Caco-2 (cell line): ENCODE data around the gene PRSS22. TPM values are rescaled to one million over a fixed set of nuclear protein-coding genes. Genes with fewer than 3 reads are reported as not detected.

Experiments used
- BruUV-seq: library from RNA; stranded (reverse); fragments of 400-500 nt; replicated peaks from 2 replicates; lab custom pipeline; 2021; lab: Mats Ljungman, UMichigan
- CTCF ChIA-PET: fragments of 300-600 bp; sonication (Branson Sonifier 250); formaldehyde crosslinking; loops from one replicate; lab custom pipeline; 2022; ENCODE audit warnings: antibody characterized with exemption; lab: Charles Lee
- POLR2A ChIA-PET: fragments of 300-600 bp; sonication (Branson Sonifier 250); formaldehyde crosslinking; loops from one replicate; lab custom pipeline; 2022; ENCODE audit warnings: antibody characterized with exemption; lab: Charles Lee
- DNase-seq, 2 experiments: peaks; one replicate each; pipeline versions ENCODE4 v3.0.0 to v3.0.0-alpha.2; 2020 to 2022
- H3K27me3 ChIP-seq: replicated peaks from 2 replicates; pipeline ENCODE4 v1.6.0; 2011; ENCODE audit warnings: low read length; ENCODE audit not compliant: control insufficient read depth, insufficient read depth
- H3K36me3 ChIP-seq: 2 replicates; pipeline ENCODE4 v1.5.1; 2011; ENCODE audit warnings: low read length; ENCODE audit not compliant: control insufficient read depth, insufficient read depth
- H3K4me1 ChIP-seq: fragments of 250-450 bp; sonication (Bioruptor Pico); 2 replicates; pipeline ENCODE4 v1.5.1; 2020; ENCODE audit warnings: mild to moderate bottlenecking
- H3K4me3 ChIP-seq: 2 replicates; pipeline ENCODE4 v1.5.1; 2011; ENCODE audit warnings: low read depth, mild to moderate bottlenecking, control low read depth, low read length
- H3K9me3 ChIP-seq: fragments of 250-450 bp; sonication (Bioruptor Pico); 2 replicates; pipeline ENCODE4 v1.5.1; 2020; ENCODE audit warnings: mild to moderate bottlenecking, moderate library complexity
- H3K27ac Mint-ChIP-seq: one replicate; pipeline ENCODE4 v1.8.0; 2022; ENCODE audit warnings: mixed read lengths; ENCODE audit not compliant: unreplicated experiment
- H3K27me3 Mint-ChIP-seq: one replicate; pipeline ENCODE4 v1.8.0; 2022; ENCODE audit warnings: mixed read lengths; ENCODE audit not compliant: insufficient read depth, unreplicated experiment
- H3K36me3 Mint-ChIP-seq: one replicate; pipeline ENCODE4 v1.8.0; 2022; ENCODE audit warnings: mild to moderate bottlenecking, mixed read lengths; ENCODE audit not compliant: insufficient read depth, unreplicated experiment
- H3K4me1 Mint-ChIP-seq: one replicate; pipeline ENCODE4 v1.8.0; 2022; ENCODE audit warnings: low read depth, mixed read lengths; ENCODE audit not compliant: unreplicated experiment
- H3K4me3 Mint-ChIP-seq: one replicate; pipeline ENCODE4 v1.8.0; 2022; ENCODE audit warnings: mild to moderate bottlenecking, moderate library complexity, mixed read lengths; ENCODE audit not compliant: unreplicated experiment
- H3K9me3 Mint-ChIP-seq: one replicate; pipeline ENCODE4 v1.8.0; 2022; ENCODE audit warnings: mixed read lengths; ENCODE audit not compliant: unreplicated experiment
- intact Hi-C: fragments of 100-400 bp; cut with micrococcal nuclease; formaldehyde crosslinking; loops from one replicate; pipeline ENCODE4 v1.10.0; 2022; ENCODE audit not compliant: unreplicated experiment
- total RNA-seq: library from RNA; stranded (reverse); gene quantifications from 2 replicates; pipeline ENCODE4 v1.2.3, GENCODE V29; 2022
- TF ChIP-seq, protein P1 (sequence below), 2 experiments: fragments of 200-600 bp in 1 of 2; IDR thresholded peaks; 1 replicate in 1 of 2; 2 replicates in 1 of 2; pipeline versions ENCODE4 v1.5.1 to v1.8.0; 2011 to 2022; ENCODE audit warnings: antibody characterized with exemption in 1 of 2, control low read depth in 1 of 2, inconsistent platforms in 1 of 2, low read depth in 1 of 2, low read length in 1 of 2, mild to moderate bottlenecking in 1 of 2, moderate library complexity in 1 of 2; ENCODE audit not compliant: insufficient read depth in 1 of 2, severe bottlenecking in 1 of 2, unreplicated experiment in 1 of 2

PRSS22 gene
- total RNA-seq, 1 experiment from 2014 or later: 131 TPM

- Mint-ChIP-seq H3K9me3 (no peaks in the 10 kb centered on the region), H3K27me3 (no peaks in the 10 kb centered on the region), H3K36me3 (no peaks in the 10 kb centered on the region), H3K4me1 (peaks cover 4% of the 10 kb centered on the region), H3K27ac (no peak overlapping the region), H3K4me3 (no peak overlapping the region)
- no TSS peak for BruUV-seq
- ChIA-PET CTCF (no interaction called here), POLR2A (no interaction called here)
- Histone ChIP-seq H3K4me3 (no peak overlapping the region), H3K9me3 (no peaks in the 10 kb centered on the region), H3K27me3 (no peaks in the 10 kb centered on the region), H3K36me3 (no peaks in the 10 kb centered on the region), H3K4me1 (no peaks in the 10 kb centered on the region)
- intact Hi-C loops: no loop called here
- no peak for DNase-seq
- TF ChIP-seq, protein P1, sequence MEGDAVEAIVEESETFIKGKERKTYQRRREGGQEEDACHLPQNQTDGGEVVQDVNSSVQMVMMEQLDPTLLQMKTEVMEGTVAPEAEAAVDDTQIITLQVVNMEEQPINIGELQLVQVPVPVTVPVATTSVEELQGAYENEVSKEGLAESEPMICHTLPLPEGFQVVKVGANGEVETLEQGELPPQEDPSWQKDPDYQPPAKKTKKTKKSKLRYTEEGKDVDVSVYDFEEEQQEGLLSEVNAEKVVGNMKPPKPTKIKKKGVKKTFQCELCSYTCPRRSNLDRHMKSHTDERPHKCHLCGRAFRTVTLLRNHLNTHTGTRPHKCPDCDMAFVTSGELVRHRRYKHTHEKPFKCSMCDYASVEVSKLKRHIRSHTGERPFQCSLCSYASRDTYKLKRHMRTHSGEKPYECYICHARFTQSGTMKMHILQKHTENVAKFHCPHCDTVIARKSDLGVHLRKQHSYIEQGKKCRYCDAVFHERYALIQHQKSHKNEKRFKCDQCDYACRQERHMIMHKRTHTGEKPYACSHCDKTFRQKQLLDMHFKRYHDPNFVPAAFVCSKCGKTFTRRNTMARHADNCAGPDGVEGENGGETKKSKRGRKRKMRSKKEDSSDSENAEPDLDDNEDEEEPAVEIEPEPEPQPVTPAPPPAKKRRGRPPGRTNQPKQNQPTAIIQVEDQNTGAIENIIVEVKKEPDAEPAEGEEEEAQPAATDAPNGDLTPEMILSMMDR (IDR thresholded peaks at IDR 0.05; ENCODE audit: insufficient read depth in 1 of 2, low read depth in 1 of 2, low read length in 1 of 2, severe bottlenecking in 1 of 2, unreplicated experiment in 1 of 2): no peak
These were observed 30.6 kb downstream of the PRSS22 start for GRCh38 chr16:2827374-2827791.

GRCh38 chr16:2826591-2827373, 31.2 kb downstream of the PRSS22 start:
- DNase-seq: no peak

DNA sequence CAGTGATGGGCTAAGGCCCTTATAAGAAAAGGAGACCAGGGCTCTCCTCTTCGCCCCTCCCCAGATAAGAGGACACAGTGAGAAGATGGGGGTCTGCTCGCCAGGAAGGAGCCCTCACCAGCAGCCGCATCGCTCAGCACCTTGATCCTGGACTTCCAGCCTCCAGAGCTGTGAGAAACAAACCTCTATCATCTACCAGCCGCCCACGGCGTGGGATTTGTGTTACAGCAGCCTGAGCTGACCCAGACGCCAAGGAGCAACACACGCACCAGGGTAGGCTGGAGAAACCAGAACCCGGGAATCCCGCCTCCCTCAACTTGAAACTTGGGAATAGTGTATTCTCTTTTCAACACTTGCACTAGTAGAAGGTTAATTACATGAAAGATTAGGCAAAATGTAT, 32.1 kb downstream of the PRSS22 start:
- no TSS peak for BruUV-seq
- Histone ChIP-seq H3K36me3 (no peaks in the 10 kb centered on the region), H3K4me1 (no peaks in the 10 kb centered on the region), H3K27me3 (no peaks in the 10 kb centered on the region), H3K4me3 (no peak overlapping the region), H3K9me3 (no peaks in the 10 kb centered on the region)
- POLR2A ChIA-PET: no interaction called here
- DNase-seq: no peak
- intact Hi-C loops: no loop called here
- no peaks in the 10 kb centered on the region for H3K9me3 Mint-ChIP-seq
- no peak overlapping the region for H3K27ac Mint-ChIP-seq
- H3K4me3 Mint-ChIP-seq: no peak overlapping the region
- no peaks in the 10 kb centered on the region for H3K27me3 Mint-ChIP-seq
- H3K4me1 Mint-ChIP-seq: peaks cover 4% of the 10 kb centered on the region
- no peaks in the 10 kb centered on the region for H3K36me3 Mint-ChIP-seq
- TF ChIP-seq, protein P1 (IDR thresholded peaks at IDR 0.05; ENCODE audit: insufficient read depth in 1 of 2, low read depth in 1 of 2, low read length in 1 of 2, severe bottlenecking in 1 of 2, unreplicated experiment in 1 of 2): no peak
- CTCF ChIA-PET: no interaction called here

More at GRCh38 chr16:2826591-2827373, 31.2 kb downstream of the PRSS22 start:
- Histone ChIP-seq H3K4me1 (no peaks in the 10 kb centered on the region), H3K9me3 (no peaks in the 10 kb centered on the region), H3K27me3 (no peaks in the 10 kb centered on the region), H3K4me3 (no peak overlapping the region), H3K36me3 (no peaks in the 10 kb centered on the region)
- Mint-ChIP-seq H3K27ac (no peak overlapping the region), H3K27me3 (no peaks in the 10 kb centered on the region), H3K4me1 (peaks cover 4% of the 10 kb centered on the region), H3K9me3 (no peaks in the 10 kb centered on the region), H3K4me3 (no peak overlapping the region), H3K36me3 (no peaks in the 10 kb centered on the region)
- CTCF ChIA-PET: no interaction called here
- intact Hi-C loops: no loop called here
- TF ChIP-seq, protein P1 (IDR thresholded peaks at IDR 0.05; ENCODE audit: insufficient read depth in 1 of 2, low read depth in 1 of 2, low read length in 1 of 2, severe bottlenecking in 1 of 2, unreplicated experiment in 1 of 2): no peak
- POLR2A ChIA-PET: no interaction called here
- BruUV-seq: no TSS peak
